ENCODE data around the gene ATG14.

- no peak for TF ChIP-seq POLR2A (IDR thresholded peaks at IDR 0.05)
- TF ChIP-seq CTCF (IDR thresholded peaks at IDR 0.05) = no peak
Observed at GRCh38 chr14:55418411-55418810, 6.8 kb upstream of the ATG14 start.

Measured in prostate gland (tissue), 2 donors.